DND-41 (cell line): Measurements from ENCODE around the gene PRKCE.

Experiments
- ATAC-seq: fragments of 200-7000 bp; cut with Tn5 transposase; 3 replicates; pipeline ENCODE4 v1.9.1; 2021; ENCODE audit warnings: low read depth; ENCODE audit not compliant: insufficient read depth
- DNase-seq: peaks from one replicate; pipeline ENCODE4 v3.0.0-alpha.2; 2020
- H2AFZ ChIP-seq: 2 replicates; pipeline ENCODE4 v1.6.0; 2012; ENCODE audit warnings: low read depth, low read length
- H3K27ac ChIP-seq: 2 replicates; pipeline ENCODE4 v1.5.1; 2012; ENCODE audit warnings: low read length, inconsistent platforms
- H3K27me3 ChIP-seq: fragments of 200-600 bp; sonication (generic); 2 replicates; pipeline ENCODE4 v1.6.0; 2012; ENCODE audit warnings: low read length, mild to moderate bottlenecking, inconsistent platforms; ENCODE audit not compliant: insufficient read depth, poor library complexity
- H3K36me3 ChIP-seq: 2 replicates; pipeline ENCODE4 v1.5.1; 2012; ENCODE audit warnings: low read length, inconsistent platforms; ENCODE audit not compliant: insufficient read depth
- H3K4me1 ChIP-seq: 2 replicates; pipeline ENCODE4 v1.5.1; 2012; ENCODE audit warnings: mild to moderate bottlenecking, low read length; ENCODE audit not compliant: insufficient read depth
- H3K4me2 ChIP-seq: 2 replicates; pipeline ENCODE4 v1.6.0; 2012; ENCODE audit warnings: mild to moderate bottlenecking, moderate library complexity, low read length, inconsistent platforms; ENCODE audit not compliant: insufficient read depth
- H3K4me3 ChIP-seq, 2 experiments: fragments of 200-600 bp in 1 of 2; shearing (Covaris generic) in 1 of 2; 2 replicates each; pipeline ENCODE4 v1.5.1; 2012 to 2016; ENCODE audit warnings: inconsistent platforms in 2 of 2, low read length in 2 of 2, mild to moderate bottlenecking in 2 of 2, low read depth in 1 of 2, moderate library complexity in 1 of 2
- H3K79me2 ChIP-seq: 2 replicates; pipeline ENCODE4 v1.6.0; 2012; ENCODE audit warnings: low read length, inconsistent platforms; ENCODE audit not compliant: insufficient read depth
- H3K9ac ChIP-seq: 2 replicates; pipeline ENCODE4 v1.6.0; 2012; ENCODE audit warnings: low read depth, mild to moderate bottlenecking, inconsistent platforms, low read length, moderate library complexity
- H3K9me3 ChIP-seq: 2 replicates; pipeline ENCODE4 v1.5.1; 2012; ENCODE audit warnings: low read length, moderate library complexity, mild to moderate bottlenecking, inconsistent platforms; ENCODE audit not compliant: insufficient read depth, severe bottlenecking
- H4K20me1 ChIP-seq: 2 replicates; pipeline ENCODE4 v1.6.0; 2012; ENCODE audit warnings: low read length; ENCODE audit not compliant: insufficient read depth
- CTCF ChIP-seq: IDR thresholded peaks from 2 replicates; pipeline ENCODE4 v1.5.1; 2012; ENCODE audit warnings: borderline replicate concordance, low read length, moderate library complexity, mild to moderate bottlenecking; ENCODE audit not compliant: poor library complexity, severe bottlenecking; ENCODE audit errors: extremely low read depth
- EZH2 ChIP-seq: IDR thresholded peaks from 3 replicates; pipeline ENCODE4 v1.6.1; 2012; ENCODE audit warnings: borderline replicate concordance, low read depth, mild to moderate bottlenecking, moderate library complexity, low read length, inconsistent platforms; ENCODE audit not compliant: severe bottlenecking

PRKCE gene

GRCh38 chr2:46086578-46087070, 435.1 kb downstream of the PRKCE start:
- Histone ChIP-seq H3K9me3 (no peaks in the 10 kb centered on the region), H3K4me3 (no peak overlapping the region), H3K4me1 (peaks cover 6% of the 10 kb centered on the region), H3K4me2 (no peak overlapping the region), H3K9ac (no peak overlapping the region), H3K36me3 (0 out of 2 replicates have a peak, but pooled peaks cover 10% of the 10 kb centered on the region), H3K27ac (no peak overlapping the region), H3K27me3 (no peaks in the 10 kb centered on the region), H3K79me2 (no peaks in the 10 kb centered on the region), H2AFZ (no peak overlapping the region), H4K20me1 (no peaks in the 10 kb centered on the region)
- ATAC-seq, result no peak
- no peak for TF ChIP-seq EZH2
- no peak for TF ChIP-seq CTCF
- DNase-seq, result no peak

- H3K9ac ChIP-seq, result no peak overlapping the region
- no peak for DNase-seq
- TF ChIP-seq CTCF (no peak), EZH2 (no peak)
- no peaks in the 10 kb centered on the region for H3K79me2 ChIP-seq
- no peaks in the 10 kb centered on the region for H4K20me1 ChIP-seq
- no peak overlapping the region for H3K4me3 ChIP-seq
- 0 out of 2 replicates have a peak, but pooled peaks cover 10% of the 10 kb centered on the region for H3K36me3 ChIP-seq
- no peaks in the 10 kb centered on the region for H3K27me3 ChIP-seq
- no peaks in the 10 kb centered on the region for H3K9me3 ChIP-seq
- H2AFZ ChIP-seq, result no peak overlapping the region
- H3K27ac ChIP-seq, result no peak overlapping the region
- no peak for ATAC-seq
- no peak overlapping the region for H3K4me2 ChIP-seq
- H3K4me1 ChIP-seq, result peaks cover 3% of the 10 kb centered on the region
Observed at GRCh38 chr2:46087492-46087891, 436.0 kb downstream of the PRKCE start.

GRCh38 chr2:46091004-46091403, 439.5 kb downstream of the PRKCE start:
- DNase-seq, result no peak
- 0 out of 2 replicates have a peak, but pooled peaks cover 10% of the 10 kb centered on the region for H3K36me3 ChIP-seq
- no peak overlapping the region for H2AFZ ChIP-seq
- no peak overlapping the region for H3K4me3 ChIP-seq
- no peaks in the 10 kb centered on the region for H3K9me3 ChIP-seq
- no peak overlapping the region for H3K9ac ChIP-seq
- H3K27me3 ChIP-seq, result no peaks in the 10 kb centered on the region
- ATAC-seq, result no peak
- H3K79me2 ChIP-seq, result no peaks in the 10 kb centered on the region
- no peaks in the 10 kb centered on the region for H4K20me1 ChIP-seq
- H3K4me1 ChIP-seq, result no peaks in the 10 kb centered on the region
- no peak overlapping the region for H3K4me2 ChIP-seq
- H3K27ac ChIP-seq, result no peak overlapping the region
- TF ChIP-seq EZH2 (no peak), CTCF (peak; percentile 11)
